NCI-H1105 (cell line): Measurements from ENCODE around the gene CACNB1.
A peak's percentile ranks its signal among the peaks of the same experiment; 100 is the strongest.

Source experiments
- DNase-seq: peaks from one replicate; lab custom pipeline; 2025; lab: John Stamatoyannopoulos, UW

CACNB1 gene

DNA sequence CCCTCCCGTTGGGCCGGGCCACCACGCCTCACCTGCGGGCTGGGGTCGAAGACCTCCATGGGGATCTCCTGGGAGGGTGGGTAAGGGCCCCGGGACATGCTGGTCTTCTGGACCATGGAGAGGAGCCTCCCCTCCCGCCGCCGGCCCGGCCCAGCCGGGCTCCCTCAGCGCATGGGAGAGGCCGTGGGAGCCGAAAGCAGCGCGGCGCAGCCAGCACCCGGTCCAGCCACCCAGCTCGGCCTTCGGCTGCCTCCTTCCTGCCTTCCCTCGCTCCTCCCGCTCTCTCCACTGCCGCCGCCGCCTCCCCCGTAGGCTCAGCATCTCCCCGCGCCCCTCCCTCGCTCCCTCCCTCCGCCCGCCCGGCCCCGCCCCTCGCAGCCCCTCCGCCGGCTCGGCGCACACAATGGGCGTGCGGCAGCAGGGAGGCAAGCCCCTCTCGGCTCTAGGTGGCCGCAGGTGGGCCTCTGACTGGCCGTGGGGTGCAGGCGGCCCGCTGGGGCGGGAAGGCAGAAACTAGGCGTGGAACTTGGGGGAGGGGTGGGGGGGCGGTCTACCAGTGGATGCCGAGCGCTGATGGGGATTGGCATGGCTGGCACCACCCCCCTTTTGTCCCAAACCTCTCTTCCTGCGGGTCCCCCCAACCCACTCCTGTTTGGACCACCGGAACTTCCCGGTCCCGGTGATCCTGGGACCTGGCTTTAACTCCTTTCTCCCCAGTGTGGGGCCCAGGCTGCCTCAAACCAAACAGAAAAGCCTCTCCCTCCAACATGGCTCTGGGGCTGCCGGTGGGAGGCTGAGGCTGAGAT, at the start of gene CACNB1:
CACNB1 (minus strand) TSS at position 290 of the 806 bp plus-strand sequence; CDS start at position 116, 174 bp downstream.
- peak; percentile 74 for DNase-seq

DNA sequence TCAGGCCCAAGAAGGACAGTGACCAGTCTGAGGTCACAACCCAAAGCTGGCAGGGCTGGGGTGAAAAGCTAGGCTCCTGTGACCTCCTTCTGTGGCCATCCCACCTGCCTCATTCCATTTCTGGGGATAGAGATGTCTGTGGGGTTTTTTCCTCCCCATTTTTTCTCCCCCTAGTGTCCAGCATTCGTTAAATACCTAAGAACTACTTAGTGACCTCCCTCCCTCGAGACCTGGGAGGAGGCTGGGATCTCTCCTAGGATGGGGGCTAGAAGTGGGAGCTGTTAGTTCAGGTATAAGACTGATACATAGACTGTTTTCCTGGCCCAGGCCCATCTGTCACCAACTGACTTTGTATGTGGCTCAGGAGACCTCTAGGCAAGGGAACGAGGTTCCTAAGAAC, 48.8 kb upstream of the CACNB1 start:
- DNase-seq: no peak

DNA sequence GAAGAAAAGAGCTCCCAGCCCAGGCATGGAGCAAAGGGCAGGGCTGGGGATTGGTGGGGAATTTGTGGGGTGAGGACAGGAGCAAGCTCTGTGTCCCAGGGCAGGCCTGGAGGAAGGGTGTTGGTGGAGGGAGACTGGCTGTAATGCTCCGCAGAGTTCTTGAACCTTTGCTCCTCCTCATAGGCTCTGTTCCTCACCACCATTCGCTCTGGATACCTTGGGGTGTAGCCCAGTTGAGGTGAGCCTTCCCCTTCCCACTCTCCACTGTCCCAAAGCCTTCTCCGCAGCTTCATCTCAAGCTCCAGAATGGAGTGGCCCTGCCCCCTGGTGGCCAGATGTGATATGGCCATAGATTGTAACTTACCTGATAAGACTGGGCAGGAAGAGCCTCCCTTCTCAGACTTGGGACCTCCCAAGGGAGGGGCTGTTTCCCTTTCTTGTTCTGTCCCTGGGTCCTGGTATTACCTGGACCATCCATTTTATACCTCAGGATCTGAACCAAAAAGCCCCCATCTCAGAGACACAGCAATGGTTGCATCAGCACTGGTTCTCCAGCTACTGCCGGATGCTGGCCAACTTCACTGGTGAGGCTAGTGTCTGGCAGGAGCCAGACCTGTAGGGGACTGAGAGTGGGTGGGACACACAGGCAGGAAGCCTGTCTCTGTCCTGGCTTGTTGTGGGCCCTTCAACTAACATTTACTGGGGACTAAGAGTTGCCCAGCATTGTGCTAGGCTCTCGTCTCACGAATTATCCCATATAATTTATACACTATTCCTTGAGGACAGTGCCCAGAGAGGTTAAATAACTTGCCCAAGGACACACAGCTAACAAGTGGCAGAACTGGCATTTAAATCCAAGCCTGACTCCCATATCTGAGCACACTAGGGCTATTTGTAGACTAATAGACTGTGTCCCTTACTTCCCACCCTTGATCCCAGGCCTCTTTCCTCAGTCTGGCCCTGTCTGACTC, 47.4 kb upstream of the CACNB1 start:
- peak; percentile 44 for DNase-seq

DNA sequence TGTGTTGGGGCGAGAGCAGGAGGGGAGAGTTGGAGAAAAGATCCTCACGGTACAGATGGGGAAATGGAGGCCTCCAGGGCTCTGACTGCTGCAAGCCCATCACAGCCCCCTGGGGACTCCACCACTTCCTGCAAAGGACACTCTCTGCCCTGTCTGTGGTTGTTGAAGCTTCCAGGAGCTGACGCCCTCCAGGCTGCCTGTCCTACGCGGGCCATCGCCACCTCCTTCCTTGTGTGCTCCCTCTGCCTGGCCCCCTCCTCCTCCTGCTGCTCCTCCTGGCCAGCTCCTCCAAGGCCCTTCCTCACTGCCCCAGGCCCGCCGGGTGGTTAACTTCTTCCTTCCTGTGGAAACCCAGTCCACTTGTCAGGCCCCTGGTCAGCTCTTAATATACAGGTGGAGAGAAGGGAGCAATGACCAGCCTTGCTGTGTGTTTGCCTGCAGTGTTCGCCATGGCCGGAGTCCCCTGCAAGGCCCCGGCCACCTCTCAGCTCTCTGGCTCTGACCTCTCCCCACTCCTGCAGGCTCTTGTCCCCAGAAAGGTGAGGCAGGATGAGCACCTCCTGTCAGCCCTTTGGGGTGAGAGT, 46.6 kb upstream of the CACNB1 start:
- no peak for DNase-seq

DNA sequence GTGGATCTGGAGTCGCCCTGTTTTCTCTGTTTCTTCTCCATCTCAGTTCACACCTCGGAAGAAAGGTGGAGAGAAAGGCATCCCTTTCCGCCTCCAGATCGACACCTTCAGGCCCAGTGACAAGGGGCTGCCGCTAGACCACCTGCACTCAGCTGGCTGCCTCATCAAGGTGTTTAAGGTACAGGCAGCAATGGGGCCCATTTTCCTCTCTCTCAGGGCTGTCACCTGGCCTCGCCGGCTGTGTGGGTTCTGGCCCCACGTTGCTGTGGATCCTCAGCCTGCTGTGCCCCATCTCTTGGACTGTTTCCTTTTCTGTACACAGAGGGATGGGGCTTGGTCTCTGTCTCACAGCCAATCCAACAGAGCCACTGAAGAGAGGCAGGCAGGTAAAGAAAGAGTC, 45.7 kb upstream of the CACNB1 start:
- no peak for DNase-seq

DNA sequence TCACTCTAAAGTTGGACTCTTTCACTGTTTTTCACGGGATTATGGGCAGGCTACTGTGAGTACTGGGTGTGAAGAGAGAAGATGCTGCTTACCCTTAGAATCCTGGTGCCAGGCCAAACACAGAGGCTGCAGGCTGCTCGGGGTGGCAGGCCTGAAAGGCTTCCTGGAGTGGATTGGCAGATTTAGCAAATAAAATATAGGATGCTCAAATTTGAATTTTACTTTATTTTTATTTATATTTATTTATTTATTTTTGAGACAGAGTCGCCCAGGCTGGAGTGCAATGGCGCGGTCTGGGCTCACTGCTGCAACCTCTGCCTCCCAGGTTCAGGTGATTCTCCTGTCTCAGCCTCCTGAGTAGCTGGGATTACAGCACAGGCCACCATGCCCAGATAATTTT, 43.2 kb upstream of the CACNB1 start:
- no peak for DNase-seq

DNA sequence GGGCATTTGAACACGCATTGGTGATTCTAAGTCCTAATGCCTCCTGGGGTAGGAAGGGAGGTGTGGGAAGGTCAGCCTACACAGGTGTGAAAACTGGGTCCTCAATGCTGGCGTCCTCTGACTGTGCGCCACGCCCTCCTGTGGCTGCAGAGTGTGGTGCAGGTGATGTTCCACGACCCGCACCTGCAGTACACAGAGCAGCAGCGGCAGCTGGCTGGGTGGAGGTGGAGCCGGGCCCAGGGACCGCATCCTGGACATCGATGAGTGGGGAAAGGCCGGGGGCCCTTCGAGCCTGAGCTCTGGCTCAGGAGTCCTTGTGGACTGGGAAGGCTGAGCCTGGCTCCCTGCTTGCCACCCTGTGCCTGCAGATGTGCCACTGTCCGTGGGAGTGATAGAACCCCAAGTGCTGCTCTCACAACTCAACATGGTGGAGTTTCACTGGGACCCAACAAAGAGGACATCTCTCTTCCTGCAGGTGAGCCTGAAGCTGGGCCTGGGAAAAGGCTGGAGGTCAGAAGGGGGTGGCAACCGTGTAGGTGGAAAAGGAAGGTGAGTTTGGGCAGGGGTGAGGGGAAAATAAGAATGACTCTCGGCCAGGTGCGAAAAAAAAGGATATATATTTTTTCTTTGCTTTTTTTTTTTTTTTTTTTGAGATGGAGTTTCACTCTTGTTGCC, 42.3 kb upstream of the CACNB1 start:
- DNase-seq: peak; percentile 3

DNA sequence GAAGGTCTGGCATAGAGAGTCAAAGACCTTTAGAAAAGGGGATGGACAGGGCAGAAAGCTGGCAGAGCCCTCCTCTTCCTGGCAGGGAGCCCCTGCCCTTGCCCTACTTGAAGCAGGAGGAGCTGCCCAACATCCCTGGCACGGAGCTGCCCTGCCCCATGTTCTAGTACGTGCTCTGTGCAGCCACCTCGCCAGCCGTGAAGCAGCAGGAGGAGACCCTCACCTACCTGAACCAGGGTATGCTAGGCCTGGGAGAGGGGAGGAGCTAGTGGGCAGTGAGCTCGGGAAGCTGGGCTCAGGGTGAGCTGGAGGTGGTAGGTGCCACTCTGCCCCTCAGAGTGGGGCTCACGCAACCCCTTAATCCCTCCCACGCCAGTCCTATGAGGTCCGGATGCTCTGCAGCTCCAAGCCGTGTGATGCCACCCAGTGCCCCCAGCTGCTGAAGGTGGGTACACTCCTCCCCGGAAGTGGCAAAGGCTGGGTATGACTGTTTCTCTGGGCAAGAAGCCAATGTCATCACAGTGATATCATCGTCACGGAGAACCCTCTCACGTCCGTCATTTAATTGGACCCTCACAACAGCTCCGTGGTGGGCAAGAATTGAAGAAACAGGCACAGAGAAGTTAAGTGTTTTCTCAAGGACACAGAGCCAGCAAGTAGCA, 41.0 kb upstream of the CACNB1 start:
- DNase-seq: peak; percentile 48

DNA sequence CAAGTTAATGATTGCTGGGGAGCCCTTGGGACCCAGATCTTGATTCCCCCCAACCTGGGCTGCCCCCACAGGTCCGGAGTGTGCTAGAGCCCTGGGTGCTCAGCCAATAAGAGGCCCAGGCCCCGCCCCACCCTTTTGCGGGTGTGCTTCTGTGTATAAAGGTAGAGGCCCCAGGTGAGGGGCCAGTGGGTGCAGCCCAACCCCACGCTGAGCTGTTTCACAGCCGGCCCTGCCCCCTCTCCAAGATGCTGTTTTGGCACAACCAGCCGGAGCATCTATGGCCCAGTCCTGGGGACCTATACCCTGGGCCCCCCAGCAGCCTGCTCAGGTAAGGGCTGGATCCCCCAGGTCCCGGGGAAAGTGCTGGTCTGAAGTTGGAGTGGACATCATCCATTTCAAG, 40.1 kb upstream of the CACNB1 start:
- no peak for DNase-seq

DNA sequence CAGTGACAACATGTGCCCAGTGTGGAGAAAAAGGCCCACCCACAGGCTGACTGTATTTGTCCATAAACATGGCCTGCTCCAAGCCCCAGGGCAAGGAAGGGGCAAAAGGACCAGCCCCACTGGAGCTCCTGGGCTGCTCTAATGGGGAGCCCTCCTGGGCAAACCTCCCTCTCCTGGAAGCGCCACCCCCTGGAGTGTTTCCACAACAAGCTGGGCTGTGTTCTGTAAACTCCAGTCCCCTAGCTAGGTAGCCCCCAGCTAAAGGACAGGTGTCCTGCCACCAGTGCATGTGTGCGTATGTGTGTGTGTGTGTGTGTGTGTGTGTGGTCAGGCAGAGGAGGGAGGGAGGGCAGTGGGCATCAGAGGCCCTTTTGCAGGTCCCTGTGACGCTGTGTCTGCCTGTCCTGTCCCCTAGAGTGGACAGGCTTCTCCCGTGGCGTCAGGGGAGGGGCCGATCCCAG, 39.5 kb upstream of the CACNB1 start:
- peak; percentile 17 for DNase-seq

DNA sequence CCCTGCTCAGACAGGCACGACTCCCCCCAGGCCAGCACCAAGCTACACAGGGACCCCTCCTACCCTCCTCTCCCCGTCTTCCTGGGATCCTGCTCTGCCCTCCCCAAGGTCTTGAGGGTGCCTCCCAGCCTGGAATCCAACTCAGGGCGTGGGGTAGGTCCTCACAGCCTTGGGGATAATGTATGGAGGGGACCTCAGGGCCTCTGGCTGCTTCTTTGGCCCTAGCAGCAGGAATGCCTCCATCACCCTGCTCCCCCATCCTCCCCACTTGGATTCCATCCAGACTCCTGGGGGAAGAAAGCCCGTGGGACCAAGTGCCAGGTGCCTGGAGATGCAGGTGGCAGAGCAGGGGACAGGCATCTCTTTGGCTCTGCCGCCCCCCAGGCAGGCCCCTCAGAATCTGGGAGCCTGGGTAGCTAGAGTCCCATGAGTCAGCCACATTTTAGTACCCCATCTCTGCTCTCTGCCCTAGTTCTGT, 39.0 kb upstream of the CACNB1 start:
- peak; percentile 43 for DNase-seq

DNA sequence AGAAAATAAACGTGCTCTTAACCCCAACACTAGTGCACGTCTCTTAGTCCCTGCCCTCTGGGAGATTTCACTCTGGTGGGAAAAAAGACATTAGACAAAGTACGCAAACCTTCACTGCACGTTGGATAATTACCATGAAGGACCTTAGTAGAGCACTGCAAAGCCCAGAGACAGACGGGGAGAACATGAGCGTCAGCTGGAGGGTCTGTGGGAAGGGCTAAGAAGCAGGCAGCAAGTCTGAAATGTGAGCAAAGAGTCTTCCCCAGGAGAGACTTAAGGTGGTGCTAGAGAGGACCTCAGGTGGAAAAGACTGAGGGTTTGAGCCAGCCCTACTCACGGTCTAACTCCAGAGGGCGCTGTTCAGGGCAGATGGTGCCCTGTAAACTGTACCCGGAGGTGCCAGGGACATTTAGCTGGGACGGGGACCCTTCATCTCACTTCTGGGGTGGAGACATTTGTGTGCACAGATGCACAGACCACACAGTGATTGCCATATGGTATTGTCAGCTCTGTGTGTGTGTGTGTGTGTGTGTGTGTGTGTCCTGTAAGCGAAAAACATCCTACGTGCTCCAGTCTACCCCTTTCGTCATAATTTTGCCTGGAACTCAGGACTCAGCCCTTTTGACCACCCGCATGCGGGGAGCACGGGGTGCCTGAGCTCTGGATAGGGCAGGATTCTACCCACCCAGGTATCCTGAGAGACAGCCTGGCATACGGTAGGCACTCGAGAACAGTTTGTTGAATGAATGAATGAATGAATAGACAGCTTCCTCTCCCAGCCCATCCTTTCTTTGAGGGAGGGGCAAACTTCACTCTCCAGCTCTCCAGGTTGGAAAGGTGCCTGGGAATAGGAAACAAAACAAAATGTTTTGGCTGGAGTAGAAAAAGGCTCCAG, 38.3 kb upstream of the CACNB1 start:
- DNase-seq: peak; percentile 31

DNA sequence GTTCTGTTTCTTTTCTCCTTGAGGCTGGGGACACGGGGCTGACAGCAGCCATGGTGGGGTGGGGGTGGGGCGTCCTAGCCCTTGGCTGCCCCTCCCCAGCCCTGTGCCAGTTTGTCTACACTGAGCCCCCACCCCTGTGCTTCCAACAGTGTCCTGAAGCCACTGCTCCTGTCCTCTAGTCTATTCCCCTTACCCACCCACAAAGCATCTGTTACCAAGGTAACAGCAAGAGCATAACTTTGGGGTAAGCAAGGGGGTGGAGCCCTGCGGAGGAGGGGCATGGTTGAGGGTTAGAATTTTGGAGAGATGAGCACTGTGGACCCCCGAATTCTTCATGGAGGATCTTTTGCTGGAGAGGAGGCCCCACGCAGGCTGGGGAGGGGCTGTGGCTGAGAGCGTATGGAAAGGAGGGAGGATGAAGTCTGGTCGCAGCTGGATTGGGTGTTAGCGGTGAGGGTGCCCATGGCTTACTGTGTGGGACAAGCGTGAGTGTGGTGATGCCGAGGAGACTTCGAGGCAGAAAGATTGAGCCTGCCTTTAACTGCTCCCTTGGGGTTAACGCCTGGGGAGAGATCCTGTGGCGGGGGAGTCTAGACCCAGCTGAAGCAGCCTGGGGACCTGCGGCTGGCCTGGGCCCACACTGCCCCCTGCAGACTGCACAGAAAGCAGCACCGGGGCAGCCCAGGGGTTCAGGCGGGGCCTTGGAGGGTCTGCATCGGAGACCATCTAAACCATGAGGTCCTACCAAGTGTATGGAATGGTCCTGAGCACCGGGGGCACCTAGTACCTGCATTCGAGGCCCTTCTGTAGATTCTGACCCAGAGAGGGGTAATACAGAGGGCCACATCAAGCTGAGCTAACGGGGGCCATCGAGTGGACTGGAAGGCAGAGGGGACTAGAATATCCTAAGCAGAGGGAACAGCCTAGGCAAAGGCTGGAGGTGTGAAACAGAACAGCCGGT, 34.4 kb upstream of the CACNB1 start:
- no peak for DNase-seq

DNA sequence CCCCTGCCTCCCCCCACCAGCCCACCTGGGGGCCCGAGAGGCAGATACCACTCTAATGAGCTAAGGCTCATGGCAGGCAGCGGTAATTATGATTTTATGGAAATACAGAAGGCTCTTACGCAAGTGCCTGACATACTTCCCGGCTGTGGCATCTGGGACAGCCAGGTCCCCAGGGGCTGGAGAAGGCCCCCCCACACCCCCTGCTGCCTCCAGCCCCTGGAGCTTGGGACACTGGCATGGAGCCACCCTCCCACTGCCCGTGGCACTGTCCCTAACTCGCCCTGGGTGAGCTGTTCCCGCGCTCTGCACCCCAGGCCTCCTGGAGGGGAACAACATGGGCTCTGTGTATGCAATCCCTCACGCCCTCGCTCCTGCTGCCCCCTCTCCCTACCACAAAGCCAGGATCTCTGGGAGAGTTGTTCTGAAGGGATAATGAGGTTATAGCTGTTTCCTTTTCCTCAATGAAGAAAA, 33.7 kb upstream of the CACNB1 start:
- no peak for DNase-seq

DNA sequence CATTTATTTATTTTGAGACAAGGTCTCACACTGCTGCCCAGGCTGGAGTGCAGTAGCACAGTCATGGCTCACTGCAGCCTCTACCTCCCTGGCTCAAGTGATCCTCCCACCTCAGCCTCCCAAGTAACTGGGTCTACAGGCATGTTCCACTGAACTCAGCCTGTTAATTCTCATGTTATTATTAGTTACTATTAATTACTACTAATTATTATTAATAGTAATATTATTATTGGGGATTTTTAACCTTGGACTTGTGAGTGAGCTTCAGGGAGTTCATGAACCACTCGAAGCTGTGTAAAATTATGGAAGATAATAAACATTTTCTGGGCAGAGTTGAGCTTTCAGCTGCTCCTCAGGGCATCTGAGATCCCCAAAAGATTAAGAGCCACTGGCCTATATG, 32.9 kb upstream of the CACNB1 start:
- no peak for DNase-seq

DNA sequence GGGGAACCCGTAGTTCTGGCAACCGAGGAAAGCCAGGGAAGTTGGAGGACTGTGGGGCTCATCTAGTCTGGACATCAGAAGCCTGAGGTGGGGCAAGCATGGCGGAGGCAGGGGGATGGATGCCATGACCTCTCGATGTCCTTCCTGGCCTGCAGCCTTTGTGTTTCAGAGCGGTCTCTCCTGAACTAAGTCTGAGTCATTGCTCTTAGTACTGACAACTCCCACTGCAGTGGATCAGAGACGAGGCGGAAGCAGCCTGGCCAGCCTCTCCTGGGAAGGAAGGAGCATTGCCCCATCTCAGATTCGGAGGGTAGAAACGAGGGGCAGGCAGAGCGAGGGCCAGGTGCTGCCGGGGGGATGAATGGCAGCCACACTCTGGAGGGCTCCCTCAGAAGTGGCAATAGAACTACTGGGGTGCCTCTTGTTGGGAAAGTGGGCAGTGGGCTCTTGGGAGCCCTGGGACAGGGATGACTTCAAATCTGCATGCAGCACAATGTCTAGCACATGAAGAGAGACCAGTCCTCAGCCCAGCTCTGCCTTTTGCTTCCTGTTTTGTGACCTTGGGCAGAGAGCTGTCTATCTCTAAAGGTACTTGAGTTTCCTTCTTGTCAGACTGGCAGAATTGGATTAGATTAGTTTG, 31.9 kb upstream of the CACNB1 start:
- DNase-seq: no peak

DNA sequence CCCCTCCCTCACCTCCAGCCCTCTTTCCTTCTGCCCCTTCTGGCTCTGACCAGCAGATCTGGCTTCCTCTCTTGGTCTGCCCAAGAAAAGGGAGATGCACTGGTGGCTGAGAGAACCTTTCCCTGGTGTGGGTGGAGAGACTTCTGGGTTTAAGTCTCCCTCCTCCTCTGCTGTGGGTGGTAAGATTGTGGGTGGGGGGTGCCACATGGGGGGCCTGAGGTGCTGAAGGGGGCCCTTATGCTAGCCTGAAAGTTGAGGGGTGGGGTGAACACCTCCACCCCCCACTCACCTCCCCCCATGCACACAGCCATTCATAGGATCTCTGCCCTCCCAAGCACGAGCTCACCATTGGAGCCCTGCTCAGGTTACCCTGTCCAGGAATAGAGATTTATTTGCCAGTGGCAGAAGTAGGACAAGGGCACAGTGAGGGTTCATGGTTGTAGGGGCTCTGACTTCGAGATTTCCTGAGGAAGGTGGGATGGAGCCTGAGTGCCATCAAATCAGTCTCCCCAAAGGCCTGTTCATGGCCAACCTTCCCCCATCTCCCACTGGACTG, 30.0 kb upstream of the CACNB1 start:
- no peak for DNase-seq
